22Rv1 (cell line): ENCODE measurements around the gene ENTHD1.

Experiments used
- CTCF ChIP-seq: fragments of 450-650 bp; IDR thresholded peaks from 2 replicates; pipeline ENCODE4 v1.5.1; 2017; ENCODE audit warnings: mild to moderate bottlenecking
- ZFX ChIP-seq: fragments of 450-650 bp; IDR thresholded peaks from 2 replicates; pipeline ENCODE4 v1.6.1; 2017; ENCODE audit warnings: antibody characterized with exemption, borderline replicate concordance

GRCh38 chr22:39917197-39917643 lies 23.7 kb upstream of the ENTHD1 start:
- TF ChIP-seq ZFX (no peak), CTCF (no peak)
